Activated CD8-positive, alpha-beta memory T cell treated with anti-CD3 and anti-CD28 coated beads, Interleukin-2, amount 50 U/mL, for 1 hour (primary cell): ENCODE measurements around the gene EPC2.
"Not testable (repeated sequence)": the region's sequence is repeated elsewhere in the genome, so short reads cannot be mapped to it uniquely, and the experiment has no call there.

ENCODE experiments used
- DNase-seq: peaks from one replicate; pipeline ENCODE4 v3.0.0-alpha.2; 2020; ENCODE audit errors: extremely low read depth

EPC2 gene

GRCh38 chr2:148642112-148642744 is 2.3 kb upstream of the EPC2 start:
- no peak for DNase-seq

GRCh38 chr2:148642891-148643416 is 1.6 kb upstream of the EPC2 start:
- no peak for DNase-seq

- DNase-seq: no peak
These were observed 1.1 kb upstream of the EPC2 start for GRCh38 chr2:148643421-148643820.

GRCh38 chr2:148644883-148645538 is 460 bp downstream of the EPC2 start:
- peak; percentile 84 for DNase-seq

GRCh38 chr2:148645539-148646230 is 1.1 kb downstream of the EPC2 start:
- DNase-seq: peak; percentile 50

- no peak for DNase-seq
These were observed 1.6 kb downstream of the EPC2 start for GRCh38 chr2:148646231-148646559.

GRCh38 chr2:148647711-148648110 is 3.2 kb downstream of the EPC2 start:
- DNase-seq: not testable (repeated sequence)

- no peak for DNase-seq
These were observed 5.4 kb downstream of the EPC2 start for GRCh38 chr2:148649936-148650335.

GRCh38 chr2:148650881-148651280 is 6.3 kb downstream of the EPC2 start:
- DNase-seq: no peak

GRCh38 chr2:148651972-148652371 is 7.4 kb downstream of the EPC2 start:
- no peak for DNase-seq

GRCh38 chr2:148653437-148653836 is 8.9 kb downstream of the EPC2 start:
- no peak for DNase-seq

- DNase-seq: no peak
These were observed 9.9 kb downstream of the EPC2 start for GRCh38 chr2:148654435-148654834.

GRCh38 chr2:148656516-148656915 is 12.0 kb downstream of the EPC2 start:
- no peak for DNase-seq

GRCh38 chr2:148658807-148659722 is 14.5 kb downstream of the EPC2 start:
- no peak for DNase-seq

- DNase-seq: no peak
These were observed 16.4 kb downstream of the EPC2 start for GRCh38 chr2:148660999-148661398.

GRCh38 chr2:148662332-148662731 is 17.8 kb downstream of the EPC2 start:
- not testable (repeated sequence) for DNase-seq

- DNase-seq: no peak
These were observed 19.7 kb downstream of the EPC2 start for GRCh38 chr2:148664229-148664628.

GRCh38 chr2:148666555-148666954 is 22.0 kb downstream of the EPC2 start:
- no peak for DNase-seq

GRCh38 chr2:148667113-148667836 is 22.7 kb downstream of the EPC2 start:
- DNase-seq: no peak

- no peak for DNase-seq
These were observed 26.2 kb downstream of the EPC2 start for GRCh38 chr2:148670773-148671172.
